GM12872 (cell line): ENCODE data around the gene SLFN12.

Experiments used
- TF ChIP-seq, protein P1 (sequence below): IDR thresholded peaks from 3 replicates; pipeline ENCODE4 v1.5.1; 2011; ENCODE audit warnings: low read depth, mild to moderate bottlenecking, low read length, moderate library complexity; ENCODE audit not compliant: insufficient read depth

SLFN12 gene

GRCh38 chr17:35373984-35374765 lies 58.1 kb downstream of the SLFN12 start:
- TF ChIP-seq, protein P1, sequence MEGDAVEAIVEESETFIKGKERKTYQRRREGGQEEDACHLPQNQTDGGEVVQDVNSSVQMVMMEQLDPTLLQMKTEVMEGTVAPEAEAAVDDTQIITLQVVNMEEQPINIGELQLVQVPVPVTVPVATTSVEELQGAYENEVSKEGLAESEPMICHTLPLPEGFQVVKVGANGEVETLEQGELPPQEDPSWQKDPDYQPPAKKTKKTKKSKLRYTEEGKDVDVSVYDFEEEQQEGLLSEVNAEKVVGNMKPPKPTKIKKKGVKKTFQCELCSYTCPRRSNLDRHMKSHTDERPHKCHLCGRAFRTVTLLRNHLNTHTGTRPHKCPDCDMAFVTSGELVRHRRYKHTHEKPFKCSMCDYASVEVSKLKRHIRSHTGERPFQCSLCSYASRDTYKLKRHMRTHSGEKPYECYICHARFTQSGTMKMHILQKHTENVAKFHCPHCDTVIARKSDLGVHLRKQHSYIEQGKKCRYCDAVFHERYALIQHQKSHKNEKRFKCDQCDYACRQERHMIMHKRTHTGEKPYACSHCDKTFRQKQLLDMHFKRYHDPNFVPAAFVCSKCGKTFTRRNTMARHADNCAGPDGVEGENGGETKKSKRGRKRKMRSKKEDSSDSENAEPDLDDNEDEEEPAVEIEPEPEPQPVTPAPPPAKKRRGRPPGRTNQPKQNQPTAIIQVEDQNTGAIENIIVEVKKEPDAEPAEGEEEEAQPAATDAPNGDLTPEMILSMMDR: no peak

DNA sequence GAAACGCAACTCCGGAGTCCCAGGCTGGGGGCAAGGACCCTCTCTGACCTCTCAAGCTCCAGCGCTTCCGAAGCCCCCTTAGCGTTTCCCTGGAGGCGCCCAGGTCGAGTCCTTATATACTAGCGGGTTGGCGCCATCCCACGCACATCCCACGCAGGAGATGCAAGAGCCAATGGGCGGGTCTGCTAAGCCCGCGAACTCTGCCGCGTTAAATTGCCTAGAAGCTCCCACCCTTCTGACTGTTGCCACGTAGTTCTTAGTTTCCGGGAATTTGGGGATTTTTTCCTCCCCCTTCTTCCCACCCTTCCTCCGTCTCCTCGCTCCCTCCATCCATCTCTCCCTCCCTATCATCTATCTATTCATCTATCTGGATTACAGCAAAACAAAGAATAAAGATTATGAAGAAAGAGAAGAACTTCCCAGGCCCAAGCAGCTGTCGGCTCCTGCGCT lies 58.7 kb downstream of the SLFN12 start, which contains the start of gene SLFN11:
SLFN11 (minus strand) TSS at position 88 of the 450 bp plus-strand sequence. CDS start 9,814 bp downstream, outside the sequence.
- TF ChIP-seq, protein P1: no peak

DNA sequence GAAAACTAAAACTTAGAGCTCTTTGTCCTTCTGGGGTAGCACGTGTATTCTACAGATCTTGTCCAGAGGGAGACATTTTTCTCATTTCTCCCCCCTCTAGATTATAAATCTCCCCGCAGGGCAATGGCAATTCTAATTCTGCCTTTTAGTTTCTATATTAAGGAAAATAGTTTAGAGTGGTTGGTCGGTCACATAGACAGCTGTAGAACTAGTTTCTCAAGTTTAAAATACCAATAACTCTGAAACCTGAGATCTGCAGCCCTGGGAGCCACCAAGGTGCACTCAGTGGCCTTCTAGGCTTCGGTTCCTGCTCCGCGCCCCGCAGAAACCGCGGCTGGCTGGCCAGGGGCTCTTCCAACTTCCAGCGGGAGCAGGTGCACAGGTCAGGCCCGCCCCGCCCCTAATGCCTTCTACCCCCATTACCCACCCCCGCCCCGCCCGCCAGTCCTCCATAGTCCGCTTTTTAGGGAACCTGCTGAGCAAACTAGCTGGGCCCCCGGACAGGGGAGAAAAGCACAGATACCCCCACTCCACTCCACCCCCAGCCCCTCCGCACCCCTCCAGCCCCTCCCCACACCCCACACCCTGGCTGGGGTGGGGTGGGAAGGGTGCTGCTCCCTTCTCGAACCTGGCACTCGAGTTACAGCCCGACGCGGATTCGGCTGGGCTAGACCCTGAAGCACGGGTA lies 59.3 kb downstream of the SLFN12 start:
- TF ChIP-seq, protein P1: no peak

GRCh38 chr17:35371934-35372333 lies 60.4 kb downstream of the SLFN12 start:
- TF ChIP-seq, protein P1: no peak

DNA sequence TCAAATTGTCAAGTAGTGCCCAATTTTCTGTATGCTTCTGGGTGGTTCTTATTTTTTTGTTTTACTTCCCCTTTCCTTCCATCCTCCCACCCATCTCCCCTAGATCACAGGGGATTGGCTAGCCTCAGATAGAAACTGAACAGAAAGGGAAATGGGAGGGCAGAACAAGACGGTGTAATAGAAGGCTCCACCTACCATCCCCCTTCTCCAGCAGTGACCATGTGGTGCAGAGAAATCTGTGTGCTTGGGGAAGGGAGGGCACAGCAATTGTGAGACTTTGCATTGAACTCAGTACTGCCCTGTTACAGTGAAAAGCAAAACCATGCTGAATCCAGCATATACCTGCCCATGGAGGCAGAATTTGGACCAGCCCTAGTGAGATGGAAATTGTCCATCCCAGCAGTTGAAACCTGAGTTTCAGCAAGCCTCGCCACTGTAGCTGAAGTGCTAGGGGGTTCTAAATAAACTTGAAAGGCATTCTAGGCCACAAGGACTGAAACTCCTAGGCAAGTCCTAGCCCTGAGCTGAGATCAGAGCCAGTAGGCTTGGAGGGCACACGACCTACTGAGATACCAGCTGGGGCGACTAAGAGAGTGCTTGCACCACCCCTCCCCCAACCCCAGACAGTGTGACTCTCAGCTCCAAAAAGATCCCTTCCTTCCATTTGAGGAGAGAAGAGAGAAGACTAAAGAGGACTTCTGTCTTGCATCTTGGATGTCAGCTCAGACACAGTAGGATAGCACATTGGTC lies 64.0 kb downstream of the SLFN12 start:
- TF ChIP-seq, protein P1: no peak

DNA sequence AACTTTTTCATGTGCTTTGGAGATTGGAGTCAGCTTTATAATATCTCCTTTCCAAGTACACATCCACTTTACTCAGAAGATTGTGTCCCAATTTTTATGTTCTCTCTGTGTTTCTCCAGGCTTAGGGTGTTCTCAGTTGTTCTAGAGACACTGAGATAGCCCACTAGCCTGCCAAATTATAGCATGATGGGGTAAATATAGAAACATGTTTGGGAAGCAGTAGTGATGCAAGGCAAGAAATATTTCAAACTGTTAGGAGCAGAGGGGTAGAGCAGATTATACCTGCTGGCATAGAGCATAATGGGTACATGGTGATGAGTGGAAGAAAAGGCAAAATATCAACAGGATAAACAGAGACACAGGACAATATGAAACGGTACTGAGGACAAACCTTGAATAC lies 71.3 kb downstream of the SLFN12 start:
- TF ChIP-seq, protein P1: no peak
